Measurements from ENCODE around the gene ECHDC1.

DNA sequence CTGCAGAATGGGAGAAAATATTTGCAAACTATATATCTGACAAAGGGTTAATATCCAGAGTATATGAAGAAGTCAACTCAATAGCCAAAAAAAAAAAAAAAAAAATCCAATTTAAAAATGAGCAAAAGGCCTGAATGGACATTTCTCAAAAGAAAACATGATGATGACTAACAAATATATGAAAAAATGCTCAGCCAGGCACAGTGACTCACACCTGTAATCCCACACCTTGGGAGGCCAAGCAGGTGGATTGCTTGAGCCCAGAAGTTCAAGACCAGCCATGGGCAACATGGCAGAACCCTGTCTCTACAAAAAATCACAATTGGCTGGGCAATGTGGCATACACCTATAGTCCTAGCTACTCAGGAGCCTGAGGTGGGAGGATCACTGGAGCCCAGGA lies 2.1 kb upstream of the ECHDC1 start:
- TF ChIP-seq POLR2AphosphoS5 (IDR thresholded peaks at IDR 0.05) (no peak), POLR2A (IDR thresholded peaks at IDR 0.05) (no peak)
- TF ChIP-seq, protein P1, sequence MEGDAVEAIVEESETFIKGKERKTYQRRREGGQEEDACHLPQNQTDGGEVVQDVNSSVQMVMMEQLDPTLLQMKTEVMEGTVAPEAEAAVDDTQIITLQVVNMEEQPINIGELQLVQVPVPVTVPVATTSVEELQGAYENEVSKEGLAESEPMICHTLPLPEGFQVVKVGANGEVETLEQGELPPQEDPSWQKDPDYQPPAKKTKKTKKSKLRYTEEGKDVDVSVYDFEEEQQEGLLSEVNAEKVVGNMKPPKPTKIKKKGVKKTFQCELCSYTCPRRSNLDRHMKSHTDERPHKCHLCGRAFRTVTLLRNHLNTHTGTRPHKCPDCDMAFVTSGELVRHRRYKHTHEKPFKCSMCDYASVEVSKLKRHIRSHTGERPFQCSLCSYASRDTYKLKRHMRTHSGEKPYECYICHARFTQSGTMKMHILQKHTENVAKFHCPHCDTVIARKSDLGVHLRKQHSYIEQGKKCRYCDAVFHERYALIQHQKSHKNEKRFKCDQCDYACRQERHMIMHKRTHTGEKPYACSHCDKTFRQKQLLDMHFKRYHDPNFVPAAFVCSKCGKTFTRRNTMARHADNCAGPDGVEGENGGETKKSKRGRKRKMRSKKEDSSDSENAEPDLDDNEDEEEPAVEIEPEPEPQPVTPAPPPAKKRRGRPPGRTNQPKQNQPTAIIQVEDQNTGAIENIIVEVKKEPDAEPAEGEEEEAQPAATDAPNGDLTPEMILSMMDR (IDR thresholded peaks at IDR 0.05), result no peak
